Neural progenitor cell (in vitro differentiated cells): Measurements from ENCODE around the gene CLPTM1. TPM values are rescaled to one million over a fixed set of nuclear protein-coding genes. Genes with fewer than 3 reads are reported as not detected.

Experiments
- DNase-seq: peaks from one replicate; pipeline ENCODE4 v3.0.0-alpha.2; 2016; ENCODE audit warnings: low spot score
- H2AFZ ChIP-seq: fragments of 200-600 bp; sonication (generic); replicated peaks from 2 replicates; pipeline ENCODE4 v1.6.1; 2016; ENCODE audit warnings: antibody characterized with exemption
- H3F3A ChIP-seq: fragments of 200-600 bp; sonication (generic); 2 replicates; pipeline ENCODE4 v1.6.1; 2016; ENCODE audit warnings: antibody characterized with exemption, low read depth
- H3K27ac ChIP-seq: fragments of 200-600 bp; sonication (generic); 2 replicates; pipeline ENCODE4 v1.5.1; 2016; ENCODE audit warnings: mild to moderate bottlenecking
- H3K27me3 ChIP-seq: fragments of 200-600 bp; sonication (generic); 2 replicates; pipeline ENCODE4 v1.6.1; 2016; ENCODE audit warnings: mild to moderate bottlenecking, moderate library complexity
- H3K36me3 ChIP-seq: fragments of 200-600 bp; sonication (generic); 2 replicates; pipeline ENCODE4 v1.5.1; 2016
- H3K4me1 ChIP-seq: fragments of 200-600 bp; sonication (generic); 2 replicates; pipeline ENCODE4 v1.6.1; 2016; ENCODE audit warnings: mixed run types
- H3K4me2 ChIP-seq: fragments of 200-600 bp; sonication (generic); 2 replicates; pipeline ENCODE4 v1.6.1; 2016
- H3K4me3 ChIP-seq: fragments of 200-600 bp; sonication (generic); 2 replicates; pipeline ENCODE4 v1.5.1; 2016
- H3K79me2 ChIP-seq: fragments of 200-600 bp; sonication (generic); 2 replicates; pipeline ENCODE4 v1.6.1; 2016; ENCODE audit warnings: low read depth
- H3K9ac ChIP-seq: fragments of 200-600 bp; sonication (generic); 2 replicates; pipeline ENCODE4 v1.6.1; 2016
- H3K9me3 ChIP-seq: fragments of 200-600 bp; sonication (generic); 2 replicates; pipeline ENCODE4 v1.5.1; 2016; ENCODE audit warnings: low read depth
- H4K20me1 ChIP-seq: fragments of 200-600 bp; sonication (generic); 2 replicates; pipeline ENCODE4 v1.6.1; 2016; ENCODE audit warnings: low read depth
- H3K27ac Mint-ChIP-seq: 3 replicates; pipeline ENCODE4 v1.8.0; 2021; ENCODE audit warnings: mixed read lengths
- H3K27me3 Mint-ChIP-seq: 2 replicates; pipeline ENCODE4 v1.8.0; 2022; ENCODE audit warnings: low read depth, mild to moderate bottlenecking, inconsistent platforms, moderate library complexity, mixed read lengths; ENCODE audit not compliant: insufficient read depth
- H3K36me3 Mint-ChIP-seq: 3 replicates; pipeline ENCODE4 v1.8.0; 2021; ENCODE audit warnings: mixed read lengths
- H3K4me1 Mint-ChIP-seq: 3 replicates; pipeline ENCODE4 v1.8.0; 2021; ENCODE audit warnings: mixed read lengths
- H3K4me3 Mint-ChIP-seq: 3 replicates; pipeline ENCODE4 v1.8.0; 2021; ENCODE audit warnings: mild to moderate bottlenecking, moderate library complexity, mixed read lengths
- H3K9me3 Mint-ChIP-seq: 3 replicates; pipeline ENCODE4 v1.8.0; 2020; ENCODE audit warnings: mixed read lengths
- EZH2 ChIP-seq: fragments of 200-600 bp; sonication (generic); IDR thresholded peaks from 2 replicates; pipeline ENCODE4 v1.6.1; 2017; ENCODE audit warnings: antibody characterized with exemption, mild to moderate bottlenecking, moderate library complexity
- EZH2phosphoT487 ChIP-seq: fragments of 200-600 bp; sonication (generic); IDR thresholded peaks from 2 replicates; pipeline ENCODE4 v1.6.1; 2017; ENCODE audit warnings: antibody characterized with exemption
- total RNA-seq: library from RNA; depleted of rRNA; stranded (reverse); fragments of >200 nt; gene quantifications from 2 replicates; pipeline ENCODE4 v1.2.3, GENCODE V29; 2015; ENCODE audit warnings: low replicate concordance
- TF ChIP-seq, protein P1 (sequence below): fragments of 200-600 bp; sonication (generic); IDR thresholded peaks from 2 replicates; pipeline ENCODE4 v1.5.1; 2017; ENCODE audit warnings: antibody characterized with exemption, mild to moderate bottlenecking

CLPTM1 gene
- total RNA-seq, 1 donor from 2014 or later, result 12.1 TPM

- Mint-ChIP-seq H3K27ac (no peak overlapping the region), H3K36me3 (no peaks in the 10 kb centered on the region)
- no peak for DNase-seq
Measured at GRCh38 chr19:45008552-45008951, 53.4 kb downstream of the CLPTM1 start.

GRCh38 chr19:45009625-45010255 lies 54.6 kb downstream of the CLPTM1 start:
- Histone ChIP-seq H3K79me2 (no peaks in the 10 kb centered on the region), H3F3A (no peaks in the 10 kb centered on the region), H3K27me3 (no peaks in the 10 kb centered on the region), H3K27ac (no peak overlapping the region), H3K4me3 (no peak overlapping the region), H3K9me3 (no peaks in the 10 kb centered on the region), H4K20me1 (no peaks in the 10 kb centered on the region), H3K4me1 (no peaks in the 10 kb centered on the region), H3K9ac (no peak overlapping the region), H3K36me3 (no peaks in the 10 kb centered on the region), H2AFZ (no peak overlapping the region), H3K4me2 (no peak overlapping the region)
- TF ChIP-seq EZH2phosphoT487, result no peak
- TF ChIP-seq, protein P1, sequence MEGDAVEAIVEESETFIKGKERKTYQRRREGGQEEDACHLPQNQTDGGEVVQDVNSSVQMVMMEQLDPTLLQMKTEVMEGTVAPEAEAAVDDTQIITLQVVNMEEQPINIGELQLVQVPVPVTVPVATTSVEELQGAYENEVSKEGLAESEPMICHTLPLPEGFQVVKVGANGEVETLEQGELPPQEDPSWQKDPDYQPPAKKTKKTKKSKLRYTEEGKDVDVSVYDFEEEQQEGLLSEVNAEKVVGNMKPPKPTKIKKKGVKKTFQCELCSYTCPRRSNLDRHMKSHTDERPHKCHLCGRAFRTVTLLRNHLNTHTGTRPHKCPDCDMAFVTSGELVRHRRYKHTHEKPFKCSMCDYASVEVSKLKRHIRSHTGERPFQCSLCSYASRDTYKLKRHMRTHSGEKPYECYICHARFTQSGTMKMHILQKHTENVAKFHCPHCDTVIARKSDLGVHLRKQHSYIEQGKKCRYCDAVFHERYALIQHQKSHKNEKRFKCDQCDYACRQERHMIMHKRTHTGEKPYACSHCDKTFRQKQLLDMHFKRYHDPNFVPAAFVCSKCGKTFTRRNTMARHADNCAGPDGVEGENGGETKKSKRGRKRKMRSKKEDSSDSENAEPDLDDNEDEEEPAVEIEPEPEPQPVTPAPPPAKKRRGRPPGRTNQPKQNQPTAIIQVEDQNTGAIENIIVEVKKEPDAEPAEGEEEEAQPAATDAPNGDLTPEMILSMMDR, result no peak
- TF ChIP-seq EZH2, result no peak
- no peak for DNase-seq
- H3K27me3 Mint-ChIP-seq, result peaks cover 5% of the 10 kb centered on the region
- peak overlapping the region; percentile 59 for H3K27ac Mint-ChIP-seq
- no peak overlapping the region for H3K4me3 Mint-ChIP-seq
- no peaks in the 10 kb centered on the region for H3K9me3 Mint-ChIP-seq
- no peaks in the 10 kb centered on the region for H3K36me3 Mint-ChIP-seq
- H3K4me1 Mint-ChIP-seq, result no peaks in the 10 kb centered on the region

More at GRCh38 chr19:45008552-45008951, 53.4 kb downstream of the CLPTM1 start:
- Mint-ChIP-seq H3K4me1 (no peaks in the 10 kb centered on the region), H3K27me3 (peaks cover 5% of the 10 kb centered on the region), H3K9me3 (no peaks in the 10 kb centered on the region), H3K4me3 (no peak overlapping the region)
- no peak overlapping the region for H3K4me2 ChIP-seq
- no peaks in the 10 kb centered on the region for H3K9me3 ChIP-seq
- H3K36me3 ChIP-seq, result no peaks in the 10 kb centered on the region
- H4K20me1 ChIP-seq, result no peaks in the 10 kb centered on the region
- no peak for TF ChIP-seq EZH2phosphoT487
- TF ChIP-seq, protein P1, result no peak
- TF ChIP-seq EZH2, result no peak
- no peak overlapping the region for H2AFZ ChIP-seq
- H3K4me3 ChIP-seq, result no peak overlapping the region
- peak overlapping the region; percentile 27 for H3K9ac ChIP-seq
- H3K79me2 ChIP-seq, result no peaks in the 10 kb centered on the region
- H3K27ac ChIP-seq, result no peak overlapping the region
- no peaks in the 10 kb centered on the region for H3K27me3 ChIP-seq
- no peaks in the 10 kb centered on the region for H3F3A ChIP-seq
- no peaks in the 10 kb centered on the region for H3K4me1 ChIP-seq

GRCh38 chr19:45010306-45010705 lies 55.1 kb downstream of the CLPTM1 start:
- H3K27me3 ChIP-seq, result no peaks in the 10 kb centered on the region
- H4K20me1 ChIP-seq, result no peaks in the 10 kb centered on the region
- Mint-ChIP-seq H3K27me3 (peaks cover 4% of the 10 kb centered on the region), H3K4me3 (no peak overlapping the region), H3K36me3 (no peaks in the 10 kb centered on the region), H3K9me3 (no peaks in the 10 kb centered on the region), H3K27ac (peak overlapping the region; percentile 1), H3K4me1 (no peaks in the 10 kb centered on the region)
- H3K36me3 ChIP-seq, result no peaks in the 10 kb centered on the region
- TF ChIP-seq, protein P1, result no peak
- TF ChIP-seq EZH2phosphoT487 (no peak), EZH2 (no peak)
- no peaks in the 10 kb centered on the region for H3F3A ChIP-seq
- H3K79me2 ChIP-seq, result no peaks in the 10 kb centered on the region
- no peak overlapping the region for H3K9ac ChIP-seq
- DNase-seq, result no peak
- no peaks in the 10 kb centered on the region for H3K9me3 ChIP-seq
- H3K4me2 ChIP-seq, result no peak overlapping the region
- no peak overlapping the region for H3K27ac ChIP-seq
- H3K4me3 ChIP-seq, result no peak overlapping the region
- H3K4me1 ChIP-seq, result no peaks in the 10 kb centered on the region
- no peak overlapping the region for H2AFZ ChIP-seq
